ENCODE measurements around the gene PEAR1.
A peak's percentile ranks its signal among the peaks of the same experiment; 100 is the strongest.
"Not testable (repeated sequence)": the region's sequence is repeated elsewhere in the genome, so short reads cannot be mapped to it uniquely, and the experiment has no call there.

Gene PEAR1

GRCh38 chr1:156923670-156924477 lies 30.4 kb downstream of the PEAR1 start:
- DNase-seq = no peak

GRCh38 chr1:156924478-156925153 lies 31.1 kb downstream of the PEAR1 start:
- DNase-seq = no peak

GRCh38 chr1:156925154-156926010 lies 31.9 kb downstream of the PEAR1 start:
- no peak for DNase-seq

GRCh38 chr1:156926175-156926574 lies 32.7 kb downstream of the PEAR1 start:
- peak; percentile 67 for DNase-seq

DNA sequence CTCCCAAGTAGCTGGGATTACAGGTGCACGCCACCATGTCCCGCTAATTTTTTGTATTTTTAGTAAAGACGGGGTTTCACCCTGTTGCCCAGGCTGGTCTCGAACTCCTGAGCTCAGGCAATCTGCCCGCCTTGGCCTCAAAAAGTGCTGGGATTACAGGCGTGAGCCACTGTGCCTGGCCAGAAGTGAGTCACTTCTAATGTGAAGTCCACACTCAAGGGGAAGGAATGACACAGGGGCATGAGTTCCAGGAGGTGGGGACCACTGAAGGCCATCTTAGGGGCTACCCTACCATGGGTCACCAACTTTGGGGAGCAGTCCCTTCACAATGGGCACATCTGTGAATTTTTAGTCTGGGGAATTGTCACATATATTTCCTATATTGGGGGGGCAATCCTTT lies 33.2 kb downstream of the PEAR1 start:
- not testable (repeated sequence) for DNase-seq

DNA sequence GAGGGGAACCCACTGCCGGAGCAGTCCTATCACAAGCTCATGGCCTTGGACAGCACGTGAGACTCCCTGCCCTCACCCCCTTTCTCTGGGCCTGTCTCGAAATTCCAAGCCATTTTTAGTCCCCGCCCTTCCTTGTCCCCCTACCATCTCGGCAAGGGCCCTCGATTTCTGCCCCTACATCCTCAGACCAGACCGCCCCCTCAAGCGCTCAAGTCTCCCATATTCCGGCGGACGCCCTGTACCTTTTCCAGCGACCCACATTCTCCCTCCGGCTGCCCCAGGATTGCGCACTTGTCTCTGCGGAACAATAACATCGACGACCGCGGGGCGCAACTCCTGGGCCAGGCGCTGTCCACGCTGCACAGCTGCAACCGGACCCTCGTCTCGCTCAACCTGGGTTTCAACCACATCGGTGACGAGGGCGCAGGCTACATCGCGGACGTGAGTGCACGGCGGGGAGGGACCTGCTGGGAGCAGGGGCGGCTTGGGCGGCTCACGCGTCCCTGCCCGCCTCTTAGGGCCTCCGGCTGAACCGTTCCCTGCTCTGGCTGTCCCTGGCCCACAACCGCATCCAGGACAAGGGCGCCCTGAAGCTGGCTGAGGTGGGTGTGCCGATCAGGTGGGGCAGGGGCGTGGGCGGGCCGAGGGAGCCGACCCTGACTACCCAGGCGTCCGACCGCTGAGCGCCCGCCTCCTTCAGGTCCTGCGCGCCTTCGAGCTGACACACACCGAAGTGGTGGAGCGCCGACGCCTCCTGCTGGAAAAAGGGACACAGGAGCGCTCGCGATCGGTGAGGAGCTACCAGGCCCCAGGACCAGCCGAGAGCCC lies 33.9 kb downstream of the PEAR1 start:
- peak; percentile 71 for DNase-seq

GRCh38 chr1:156928043-156928602 lies 34.6 kb downstream of the PEAR1 start:
- DNase-seq = no peak

DNA sequence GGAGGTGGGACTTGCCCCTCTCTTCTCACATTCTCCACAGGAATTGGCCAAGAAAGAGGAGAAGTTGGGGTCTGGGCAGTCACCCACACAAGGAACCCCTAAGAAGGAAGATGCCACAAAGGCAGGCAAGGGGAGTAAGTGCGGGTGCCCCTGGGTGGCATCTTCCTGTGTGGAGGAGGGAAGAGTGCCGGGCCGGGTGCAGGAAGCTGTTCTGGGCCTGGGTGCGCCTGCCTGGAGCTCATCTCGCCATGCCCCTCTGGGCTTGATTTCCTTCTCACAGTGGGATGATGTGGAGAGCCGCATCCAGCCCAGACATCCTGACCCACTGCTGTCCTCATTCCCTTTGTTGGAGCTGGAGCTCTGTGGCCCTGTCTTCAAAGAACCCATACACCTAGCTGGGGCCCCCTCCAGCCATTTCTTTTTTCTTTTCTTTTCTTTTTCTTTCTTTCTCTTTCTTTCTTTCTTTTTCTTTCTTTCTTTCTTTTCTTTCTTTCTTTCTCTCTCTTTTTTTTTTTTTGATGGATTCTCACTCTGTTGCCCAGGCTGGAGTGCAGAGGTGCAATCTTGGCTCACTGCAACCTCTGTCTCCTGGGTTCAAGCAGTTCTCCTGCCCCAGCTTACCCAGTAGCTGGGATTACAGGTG lies 36.2 kb downstream of the PEAR1 start:
- DNase-seq = no peak

GRCh38 chr1:156930483-156930882 lies 37.0 kb downstream of the PEAR1 start:
- no peak for DNase-seq

DNA sequence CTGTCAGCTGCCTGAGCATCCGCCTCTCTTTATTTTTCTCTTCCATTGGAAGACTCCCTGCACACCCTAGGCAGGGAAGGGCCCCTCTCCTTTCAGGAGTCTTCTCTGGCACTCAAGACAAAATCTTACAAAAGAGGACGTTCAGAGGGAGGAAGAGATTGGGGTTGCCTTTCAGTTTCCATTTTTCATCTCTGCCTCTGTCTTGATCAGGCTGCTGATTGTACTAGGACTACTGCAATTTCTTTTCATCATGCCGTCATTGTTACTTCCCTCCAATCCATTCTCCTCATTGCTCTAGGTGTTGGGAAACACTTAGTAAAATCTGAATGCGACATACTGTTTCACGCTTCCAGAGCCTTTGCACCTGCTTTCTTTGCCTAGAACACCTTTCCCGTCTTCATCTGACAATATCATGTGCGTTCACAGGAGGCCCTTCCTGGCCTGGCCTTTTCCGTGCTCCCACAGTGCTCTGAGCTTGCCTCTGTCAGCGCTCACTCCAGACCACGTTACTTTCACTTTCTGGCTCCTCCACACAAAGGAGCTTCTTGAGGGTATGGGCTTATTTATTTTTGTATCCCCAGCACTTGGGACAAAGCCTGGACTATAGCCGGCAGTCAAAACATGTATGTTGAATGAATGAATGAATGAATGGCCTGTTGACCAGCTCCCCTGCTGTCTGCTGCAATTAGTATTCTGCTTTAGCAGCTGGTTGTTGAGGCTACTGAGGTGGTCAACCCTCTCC lies 37.9 kb downstream of the PEAR1 start:
- no peak for DNase-seq

GRCh38 chr1:156931974-156932710 lies 38.6 kb downstream of the PEAR1 start:
- DNase-seq = no peak

DNA sequence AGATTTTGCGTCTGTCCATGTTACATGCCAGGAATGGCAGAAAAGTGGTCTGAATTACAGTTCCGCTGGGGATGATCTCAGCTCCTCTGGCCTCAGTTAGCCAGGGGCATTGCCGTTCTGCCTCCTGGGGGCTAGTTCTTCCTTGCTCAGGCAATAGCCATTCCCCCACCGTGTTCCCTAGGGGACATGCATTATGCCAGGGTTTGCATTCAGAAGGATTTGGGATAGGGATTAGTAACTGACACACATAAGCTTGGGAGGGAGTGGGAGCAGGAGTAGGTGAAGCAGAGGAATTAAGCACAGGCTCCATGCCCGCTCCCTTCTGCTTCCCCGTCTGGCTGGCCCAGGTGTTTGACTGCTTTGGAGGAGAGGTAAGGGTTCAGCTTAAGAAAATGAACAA lies 39.6 kb downstream of the PEAR1 start:
- DNase-seq = no peak

DNA sequence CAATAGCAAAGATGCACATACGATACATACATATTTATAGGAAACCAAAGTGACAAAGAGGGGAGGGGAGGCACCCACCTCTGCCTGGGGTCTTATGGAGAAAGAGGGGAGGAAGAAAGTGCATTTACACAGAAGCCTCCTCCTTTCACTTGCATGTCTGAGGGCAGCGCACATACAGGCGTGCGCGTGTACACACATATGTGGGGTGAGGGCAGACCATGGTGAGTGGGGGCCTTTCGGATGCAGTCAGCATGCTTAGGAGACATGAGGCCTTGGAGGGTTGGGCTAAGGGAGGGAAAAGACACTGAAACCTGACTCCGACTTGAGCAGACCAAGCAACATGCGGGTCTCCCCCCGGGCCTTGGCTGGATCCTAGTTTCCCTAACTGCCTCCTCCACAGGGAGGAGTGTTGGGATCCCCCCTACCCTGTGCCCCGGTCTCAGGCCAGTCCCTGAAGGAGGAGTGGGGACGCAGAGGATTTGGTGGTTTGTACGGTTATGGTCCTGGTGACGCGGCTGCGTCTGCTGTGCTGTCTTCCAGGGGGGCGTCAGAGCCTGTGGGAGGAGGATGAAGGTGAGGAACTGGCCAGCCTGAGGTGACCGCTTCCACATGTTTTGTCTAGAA lies 42.1 kb downstream of the PEAR1 start:
- DNase-seq = no peak

DNA sequence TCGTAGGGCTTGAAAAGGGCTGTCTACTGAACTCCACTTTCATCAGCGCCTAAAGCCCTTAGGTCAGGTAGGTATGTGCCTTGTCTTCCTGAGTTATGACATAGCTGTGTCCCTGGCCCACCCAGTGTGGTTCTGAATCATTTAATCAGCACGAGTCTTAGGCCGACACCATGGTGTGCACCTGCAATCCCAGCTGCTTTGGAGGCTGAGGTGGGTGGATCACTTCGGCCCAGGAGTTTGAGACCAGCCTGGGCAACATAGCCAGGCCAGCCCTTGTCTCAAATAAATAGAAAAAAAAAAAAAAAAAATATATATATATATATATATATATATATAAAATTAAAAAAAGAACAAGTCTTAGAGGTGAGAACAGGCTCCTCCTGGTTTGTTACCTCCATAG lies 42.7 kb downstream of the PEAR1 start:
- no peak for DNase-seq

- DNase-seq = no peak
Measured at GRCh38 chr1:156936721-156937220, 43.3 kb downstream of the PEAR1 start.

- DNase-seq = no peak
Measured at GRCh38 chr1:156937883-156938282, 44.4 kb downstream of the PEAR1 start.

GRCh38 chr1:156938813-156939212 lies 45.3 kb downstream of the PEAR1 start:
- DNase-seq = no peak

- DNase-seq = no peak
Measured at GRCh38 chr1:156939786-156940334, 46.3 kb downstream of the PEAR1 start.

DNA sequence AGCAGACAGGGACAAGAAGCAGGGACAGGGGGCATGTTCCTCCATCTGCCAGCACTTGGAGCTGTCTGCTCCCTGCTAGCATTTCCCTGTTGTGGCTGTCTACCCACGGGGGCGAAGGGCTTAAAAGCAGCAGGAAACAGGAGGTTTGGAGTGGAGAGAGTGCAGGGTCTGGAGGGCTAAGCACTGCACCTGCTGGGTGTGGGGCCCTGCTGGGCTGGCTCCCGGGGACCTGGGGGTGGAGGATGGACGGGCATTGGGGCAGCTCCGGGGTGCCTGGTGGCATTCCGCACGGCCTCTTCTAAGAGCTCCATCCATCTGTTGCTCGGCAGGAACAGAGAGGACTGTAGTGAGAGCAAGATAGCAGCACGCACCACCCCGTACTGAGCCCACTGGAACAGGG lies 48.2 kb downstream of the PEAR1 start:
- DNase-seq = no peak
